Measurements from ENCODE around the gene MYL1. TPM values are rescaled to one million over a fixed set of nuclear protein-coding genes. Genes with fewer than 3 reads are reported as not detected.

The MYL1 gene
- total RNA-seq, 1 experiment from 2014 or later, result not detected

GRCh38 chr2:210264282-210264681 is 50.7 kb downstream of the MYL1 start:
- Histone ChIP-seq H3K4me3 (ENCODE audit: low read depth, low read length) (no peak overlapping the region), H3K4me1 (no peaks in the 10 kb centered on the region), H3K27me3 (replicated peaks; ENCODE audit: control insufficient read depth, insufficient read depth, low read length) (no peaks in the 10 kb centered on the region), H3K9me3 (no peaks in the 10 kb centered on the region), H3K36me3 (ENCODE audit: control insufficient read depth, insufficient read depth, low read length) (no peaks in the 10 kb centered on the region)
- H3K36me3 Mint-ChIP-seq (ENCODE audit: insufficient read depth, unreplicated experiment), result no peaks in the 10 kb centered on the region
- no peaks in the 10 kb centered on the region for H3K27me3 Mint-ChIP-seq (ENCODE audit: insufficient read depth, unreplicated experiment)
- intact Hi-C loops (cut with micrococcal nuclease; ENCODE audit: unreplicated experiment), result no loop called here
- ChIA-PET CTCF (no interaction called here), POLR2A (no interaction called here)
- no peaks in the 10 kb centered on the region for H3K4me1 Mint-ChIP-seq (ENCODE audit: low read depth, unreplicated experiment)
- DNase-seq, result no peak
- no peak overlapping the region for H3K27ac Mint-ChIP-seq (ENCODE audit: unreplicated experiment)
- no TSS peak for BruUV-seq (replicated peaks)
- TF ChIP-seq CTCF (IDR thresholded peaks at IDR 0.05; ENCODE audit: insufficient read depth in 1 of 2, low read depth in 1 of 2, low read length in 1 of 2, severe bottlenecking in 1 of 2, unreplicated experiment in 1 of 2), result no peak
- no peak overlapping the region for H3K4me3 Mint-ChIP-seq (ENCODE audit: unreplicated experiment)
- no peaks in the 10 kb centered on the region for H3K9me3 Mint-ChIP-seq (ENCODE audit: unreplicated experiment)

- CTCF ChIA-PET, result no interaction called here
- H3K9me3 ChIP-seq, result no peaks in the 10 kb centered on the region
- BruUV-seq (replicated peaks), result no TSS peak
- intact Hi-C loops (cut with micrococcal nuclease; ENCODE audit: unreplicated experiment), result no loop called here
- Mint-ChIP-seq H3K9me3 (ENCODE audit: unreplicated experiment) (no peaks in the 10 kb centered on the region), H3K4me1 (ENCODE audit: low read depth, unreplicated experiment) (no peaks in the 10 kb centered on the region), H3K27me3 (ENCODE audit: insufficient read depth, unreplicated experiment) (no peaks in the 10 kb centered on the region), H3K27ac (ENCODE audit: unreplicated experiment) (no peak overlapping the region), H3K4me3 (ENCODE audit: unreplicated experiment) (no peak overlapping the region), H3K36me3 (ENCODE audit: insufficient read depth, unreplicated experiment) (no peaks in the 10 kb centered on the region)
- no peaks in the 10 kb centered on the region for H3K27me3 ChIP-seq (replicated peaks; ENCODE audit: control insufficient read depth, insufficient read depth, low read length)
- no peak for TF ChIP-seq CTCF (IDR thresholded peaks at IDR 0.05; ENCODE audit: insufficient read depth in 1 of 2, low read depth in 1 of 2, low read length in 1 of 2, severe bottlenecking in 1 of 2, unreplicated experiment in 1 of 2)
- H3K36me3 ChIP-seq (ENCODE audit: control insufficient read depth, insufficient read depth, low read length), result no peaks in the 10 kb centered on the region
- no peak overlapping the region for H3K4me3 ChIP-seq (ENCODE audit: low read depth, low read length)
- POLR2A ChIA-PET, result no interaction called here
- H3K4me1 ChIP-seq, result no peaks in the 10 kb centered on the region
- DNase-seq, result no peak
Measured at GRCh38 chr2:210263841-210264240, 51.1 kb downstream of the MYL1 start.

- H3K4me1 ChIP-seq, result no peaks in the 10 kb centered on the region
- ChIA-PET POLR2A (no interaction called here), CTCF (no interaction called here)
- Mint-ChIP-seq H3K27ac (ENCODE audit: unreplicated experiment) (no peak overlapping the region), H3K36me3 (ENCODE audit: insufficient read depth, unreplicated experiment) (no peaks in the 10 kb centered on the region), H3K9me3 (ENCODE audit: unreplicated experiment) (no peaks in the 10 kb centered on the region), H3K4me3 (ENCODE audit: unreplicated experiment) (no peak overlapping the region), H3K27me3 (ENCODE audit: insufficient read depth, unreplicated experiment) (no peaks in the 10 kb centered on the region), H3K4me1 (ENCODE audit: low read depth, unreplicated experiment) (no peaks in the 10 kb centered on the region)
- H3K4me3 ChIP-seq (ENCODE audit: low read depth, low read length), result no peak overlapping the region
- no TSS peak for BruUV-seq (replicated peaks)
- no peaks in the 10 kb centered on the region for H3K27me3 ChIP-seq (replicated peaks; ENCODE audit: control insufficient read depth, insufficient read depth, low read length)
- no peaks in the 10 kb centered on the region for H3K9me3 ChIP-seq
- intact Hi-C loops (cut with micrococcal nuclease; ENCODE audit: unreplicated experiment), result no loop called here
- DNase-seq, result no peak
- no peaks in the 10 kb centered on the region for H3K36me3 ChIP-seq (ENCODE audit: control insufficient read depth, insufficient read depth, low read length)
- no peak for TF ChIP-seq CTCF (IDR thresholded peaks at IDR 0.05; ENCODE audit: insufficient read depth in 1 of 2, low read depth in 1 of 2, low read length in 1 of 2, severe bottlenecking in 1 of 2, unreplicated experiment in 1 of 2)
Measured at GRCh38 chr2:210262036-210262435, 52.9 kb downstream of the MYL1 start.

Data from Caco-2 (cell line).